ENCODE measurements around the gene NDUFAB1. TPM values are rescaled to one million over a fixed set of nuclear protein-coding genes. Genes with fewer than 3 reads are reported as not detected.
"Not testable (repeated sequence)": the region's sequence is repeated elsewhere in the genome, so short reads cannot be mapped to it uniquely, and the experiment has no call there.

Gene NDUFAB1
- total RNA-seq, 4 donors from 2014 or later, result 166 to 400 (median 323) TPM

- Histone ChIP-seq H3K27me3 (no peaks in the 10 kb centered on the region), H3K9me3 (no peaks in the 10 kb centered on the region), H3K36me3 (peaks cover 0 to 83% of the 10 kb centered on the region in 2 donors), H3K4me3 (no peak overlapping the region), H3K27ac (no peak overlapping the region), H3K4me1 (no peaks in the 10 kb centered on the region)
- intact Hi-C loops (cut with DNase I; ENCODE audit: low total_unique reads) (no loop called here), in situ Hi-C loops (cut with MboI; ENCODE audit: low sequenced_read_pairs in 4 of 4) (loop anchor here in 1 of 4 donors (10.0 kb wide), 1 partner anchor 60 kb away; no protein-coding TSS in a partner anchor)
- DNase-seq (no peak), ATAC-seq (no peak)
- TF ChIP-seq CTCF (IDR thresholded peaks at IDR 0.05 in 4 of 5, conservative IDR thresholded peaks at IDR 0.05 in 1 of 5) (no peak), POLR2A (IDR thresholded peaks at IDR 0.05) (no peak)
Observed at GRCh38 chr16:23544436-23544835, 51.7 kb downstream of the NDUFAB1 start.

- intact Hi-C loops (cut with DNase I; ENCODE audit: low total_unique reads); DNase-seq; H3K4me3 ChIP-seq; H3K27me3 ChIP-seq; H3K27ac ChIP-seq; H3K4me1 ChIP-seq; H3K9me3 ChIP-seq; ATAC-seq: not testable (repeated sequence)
- peaks cover 0 to 72% of the 10 kb centered on the region in 2 donors for H3K36me3 ChIP-seq
- in situ Hi-C loops (cut with MboI; ENCODE audit: low sequenced_read_pairs in 4 of 4), result loop anchor here in 1 of 4 donors (10.0 kb wide), 1 partner anchor 64 kb away; no protein-coding TSS in a partner anchor
Observed at GRCh38 chr16:23540817-23541178, 55.3 kb downstream of the NDUFAB1 start.

- Histone ChIP-seq H3K4me3 (no peak overlapping the region), H3K27me3 (no peaks in the 10 kb centered on the region), H3K9me3 (no peaks in the 10 kb centered on the region), H3K36me3 (peaks cover 0 to 68% of the 10 kb centered on the region in 2 donors), H3K4me1 (no peaks in the 10 kb centered on the region), H3K27ac (no peak overlapping the region)
- no peak for DNase-seq
- ATAC-seq, result no peak
- intact Hi-C loops (cut with DNase I; ENCODE audit: low total_unique reads) (no loop called here), in situ Hi-C loops (cut with MboI; ENCODE audit: low sequenced_read_pairs in 4 of 4) (loop anchor here in 1 of 4 donors (10.0 kb wide), 1 partner anchor 65 kb away; no protein-coding TSS in a partner anchor)
- no peak for TF ChIP-seq POLR2A (IDR thresholded peaks at IDR 0.05)
- TF ChIP-seq CTCF (IDR thresholded peaks at IDR 0.05 in 4 of 5, conservative IDR thresholded peaks at IDR 0.05 in 1 of 5), result no peak
Observed at GRCh38 chr16:23539984-23540816, 55.9 kb downstream of the NDUFAB1 start.

GRCh38 chr16:23538919-23539278, 57.2 kb downstream of the NDUFAB1 start:
- H3K4me1 ChIP-seq, result no peaks in the 10 kb centered on the region
- H3K27me3 ChIP-seq, result no peaks in the 10 kb centered on the region
- ATAC-seq (no peak), DNase-seq (no peak)
- no peaks in the 10 kb centered on the region for H3K9me3 ChIP-seq
- TF ChIP-seq CTCF (IDR thresholded peaks at IDR 0.05 in 4 of 5, conservative IDR thresholded peaks at IDR 0.05 in 1 of 5), result no peak
- TF ChIP-seq POLR2A (IDR thresholded peaks at IDR 0.05), result no peak
- H3K4me3 ChIP-seq, result no peak overlapping the region
- intact Hi-C loops (cut with DNase I; ENCODE audit: low total_unique reads), result no loop called here
- peaks cover 0 to 70% of the 10 kb centered on the region in 2 donors for H3K36me3 ChIP-seq
- in situ Hi-C loops (cut with MboI; ENCODE audit: low sequenced_read_pairs in 4 of 4), result no loop called here
- peak overlapping the region in 1 of 4 donors; percentile 10 for H3K27ac ChIP-seq

GRCh38 chr16:23537390-23537789, 58.7 kb downstream of the NDUFAB1 start:
- no peak for DNase-seq
- H3K27ac ChIP-seq, result no peak overlapping the region
- ATAC-seq, result no peak
- no peaks in the 10 kb centered on the region for H3K4me1 ChIP-seq
- in situ Hi-C loops (cut with MboI; ENCODE audit: low sequenced_read_pairs in 4 of 4), result no loop called here
- peaks cover 0 to 70% of the 10 kb centered on the region in 2 donors for H3K36me3 ChIP-seq
- no peaks in the 10 kb centered on the region for H3K9me3 ChIP-seq
- no peak overlapping the region for H3K4me3 ChIP-seq
- H3K27me3 ChIP-seq, result no peaks in the 10 kb centered on the region
- intact Hi-C loops (cut with DNase I; ENCODE audit: low total_unique reads), result no loop called here
- TF ChIP-seq CTCF (IDR thresholded peaks at IDR 0.05 in 4 of 5, conservative IDR thresholded peaks at IDR 0.05 in 1 of 5) (no peak), POLR2A (IDR thresholded peaks at IDR 0.05) (no peak)

Measured in gastrocnemius medialis (tissue), 4 donors.